Breast epithelium (tissue), 3 donors: ENCODE results near the gene INTS6L.

Source experiments
- POLR2A ChIP-seq: fragments of 450-650 bp; IDR thresholded peaks from one replicate; pipeline ENCODE4 v1.6.1; 2016; ENCODE audit warnings: antibody characterized with exemption, mild to moderate bottlenecking, moderate library complexity
- TF ChIP-seq, protein P1 (sequence below), 3 donors: fragments of 450-650 bp; IDR thresholded peaks; one replicate each; pipeline ENCODE4 v1.5.1; 2016 to 2017; ENCODE audit warnings: antibody characterized with exemption in 3 of 3, mild to moderate bottlenecking in 3 of 3, moderate library complexity in 3 of 3

GRCh38 chrX:135528756-135529155 is 8.3 kb downstream of the INTS6L start:
- TF ChIP-seq, protein P1, sequence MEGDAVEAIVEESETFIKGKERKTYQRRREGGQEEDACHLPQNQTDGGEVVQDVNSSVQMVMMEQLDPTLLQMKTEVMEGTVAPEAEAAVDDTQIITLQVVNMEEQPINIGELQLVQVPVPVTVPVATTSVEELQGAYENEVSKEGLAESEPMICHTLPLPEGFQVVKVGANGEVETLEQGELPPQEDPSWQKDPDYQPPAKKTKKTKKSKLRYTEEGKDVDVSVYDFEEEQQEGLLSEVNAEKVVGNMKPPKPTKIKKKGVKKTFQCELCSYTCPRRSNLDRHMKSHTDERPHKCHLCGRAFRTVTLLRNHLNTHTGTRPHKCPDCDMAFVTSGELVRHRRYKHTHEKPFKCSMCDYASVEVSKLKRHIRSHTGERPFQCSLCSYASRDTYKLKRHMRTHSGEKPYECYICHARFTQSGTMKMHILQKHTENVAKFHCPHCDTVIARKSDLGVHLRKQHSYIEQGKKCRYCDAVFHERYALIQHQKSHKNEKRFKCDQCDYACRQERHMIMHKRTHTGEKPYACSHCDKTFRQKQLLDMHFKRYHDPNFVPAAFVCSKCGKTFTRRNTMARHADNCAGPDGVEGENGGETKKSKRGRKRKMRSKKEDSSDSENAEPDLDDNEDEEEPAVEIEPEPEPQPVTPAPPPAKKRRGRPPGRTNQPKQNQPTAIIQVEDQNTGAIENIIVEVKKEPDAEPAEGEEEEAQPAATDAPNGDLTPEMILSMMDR (IDR thresholded peaks at IDR 0.05): no peak
- TF ChIP-seq POLR2A: no peak
